Lower leg skin (tissue), 3 donors: ENCODE data around the gene ZNF160.

Experiments
- CTCF ChIP-seq, 3 donors: fragments of 450-650 bp; IDR thresholded peaks; one replicate each; pipeline ENCODE4 v1.5.1; 2016; ENCODE audit warnings: antibody characterized with exemption in 3 of 3, mild to moderate bottlenecking in 3 of 3, moderate library complexity in 2 of 3
- POLR2A ChIP-seq, 2 donors: fragments of 450-650 bp; IDR thresholded peaks; one replicate each; pipeline ENCODE4 v1.6.1; 2016 to 2017; ENCODE audit warnings: antibody characterized with exemption in 2 of 2, mild to moderate bottlenecking in 1 of 2, moderate library complexity in 1 of 2

- TF ChIP-seq CTCF (IDR thresholded peaks at IDR 0.05) (no peak), POLR2A (IDR thresholded peaks at IDR 0.05) (no peak)
These were observed 20.2 kb upstream of the ZNF160 start for GRCh38 chr19:53123400-53123799.
